Liver (tissue), 9 donors: Measurements from ENCODE around the gene FAR1. TPM values are rescaled to one million over a fixed set of nuclear protein-coding genes. Genes with fewer than 3 reads are reported as not detected.

ENCODE experiments used
- DNase-seq: peaks from one replicate; pipeline ENCODE4 v3.0.0-alpha.2; 2017; ENCODE audit warnings: low spot score
- H3K27ac ChIP-seq, 2 donors: one replicate each; pipeline ENCODE4 v1.7.0; 2013; ENCODE audit warnings: inconsistent platforms in 2 of 2, low read length in 2 of 2, control low read depth in 1 of 2, low read depth in 1 of 2, mild to moderate bottlenecking in 1 of 2
- H3K27me3 ChIP-seq, 4 donors: one replicate each; pipeline versions ENCODE4 v1.6.1 to v1.7.0; 2013; ENCODE audit warnings: low read length in 3 of 4, inconsistent platforms in 1 of 4, mild to moderate bottlenecking in 1 of 4, moderate library complexity in 1 of 4; ENCODE audit not compliant: control insufficient read depth in 4 of 4, insufficient read depth in 4 of 4
- H3K36me3 ChIP-seq, 4 donors: one replicate each; pipeline versions ENCODE4 v1.6.1 to v1.7.0; 2013; ENCODE audit warnings: low read length in 3 of 4, mild to moderate bottlenecking in 3 of 4, low read depth in 1 of 4, moderate library complexity in 1 of 4; ENCODE audit not compliant: control insufficient read depth in 4 of 4, insufficient read depth in 3 of 4
- H3K4me1 ChIP-seq, 4 donors: one replicate each; pipeline versions ENCODE4 v1.6.1 to v1.7.0; 2013; ENCODE audit warnings: low read length in 3 of 4, mild to moderate bottlenecking in 3 of 4, moderate library complexity in 1 of 4; ENCODE audit not compliant: control insufficient read depth in 4 of 4, insufficient read depth in 4 of 4
- H3K4me3 ChIP-seq, 3 donors: one replicate each; pipeline versions ENCODE4 v1.6.1 to v1.7.0; 2013; ENCODE audit warnings: low read length in 3 of 3, control low read depth in 1 of 3, low read depth in 1 of 3, mild to moderate bottlenecking in 1 of 3
- H3K9ac ChIP-seq, 2 donors: one replicate each; pipeline ENCODE4 v1.7.0; 2013; ENCODE audit warnings: low read length in 2 of 2, mild to moderate bottlenecking in 2 of 2, moderate library complexity in 2 of 2, control low read depth in 1 of 2, low read depth in 1 of 2
- H3K9me3 ChIP-seq, 4 donors: one replicate each; pipeline versions ENCODE4 v1.6.1 to v1.7.0; 2013; ENCODE audit warnings: low read length in 3 of 4; ENCODE audit not compliant: control insufficient read depth in 4 of 4
- CTCF ChIP-seq: fragments of 150-350 bp; IDR thresholded peaks from 2 replicates; pipeline ENCODE4 v1.5.1; 2017; ENCODE audit warnings: improper control_type of control experiment, low read depth, low read length; ENCODE audit not compliant: missing input control
- EGR1 ChIP-seq, 2 donors: IDR thresholded peaks; 2 replicates each; pipeline ENCODE4 v1.6.1; 2016 to 2018; ENCODE audit warnings: antibody characterized with exemption in 2 of 2, low read depth in 2 of 2
- FOXA1 ChIP-seq: IDR thresholded peaks from 2 replicates; pipeline ENCODE4 v1.6.1; 2016; ENCODE audit warnings: antibody characterized with exemption
- HNF4A ChIP-seq, 2 donors: conservative IDR thresholded peaks; 2 replicates each; pipeline ENCODE4 v1.6.1; 2016; ENCODE audit warnings: antibody characterized with exemption in 2 of 2, mild to moderate bottlenecking in 2 of 2
- HNF4G ChIP-seq: IDR thresholded peaks from 2 replicates; pipeline ENCODE4 v1.6.1; 2016; ENCODE audit warnings: antibody characterized with exemption
- JUND ChIP-seq, 2 donors: IDR thresholded peaks; 2 replicates each; pipeline ENCODE4 v1.6.1; 2016; ENCODE audit warnings: antibody characterized with exemption in 2 of 2
- MAX ChIP-seq: IDR thresholded peaks from 2 replicates; pipeline ENCODE4 v1.6.1; 2016; ENCODE audit warnings: antibody characterized with exemption
- NR2F2 ChIP-seq: IDR thresholded peaks from 2 replicates; pipeline ENCODE4 v1.6.1; 2016; ENCODE audit warnings: antibody characterized with exemption
- RAD21 ChIP-seq, 2 donors: IDR thresholded peaks; 2 replicates each; pipeline ENCODE4 v1.6.1; 2016; ENCODE audit warnings: antibody characterized with exemption in 2 of 2, mild to moderate bottlenecking in 2 of 2
- RXRA ChIP-seq, 2 donors: IDR thresholded peaks; 2 replicates each; pipeline ENCODE4 v1.6.1; 2017 to 2018; ENCODE audit warnings: antibody characterized with exemption in 2 of 2, mild to moderate bottlenecking in 1 of 2
- SP1 ChIP-seq: IDR thresholded peaks from 2 replicates; pipeline ENCODE4 v1.6.1; 2018; ENCODE audit warnings: antibody characterized with exemption, mild to moderate bottlenecking
- TAF1 ChIP-seq: conservative IDR thresholded peaks from 2 replicates; pipeline ENCODE4 v1.6.1; 2016; ENCODE audit warnings: antibody characterized with exemption, mild to moderate bottlenecking
- YY1 ChIP-seq: IDR thresholded peaks from 2 replicates; pipeline ENCODE4 v1.6.1; 2016; ENCODE audit warnings: antibody characterized with exemption, mild to moderate bottlenecking
- WGBS: extraction: QIAGEN DNeasy Blood & Tissue Kit; methylation state at CpG from one replicate; pipeline ENCODE4 v1.1.7; 2013; 5-methylcytosine and 5-hydroxymethylcytosine counted together
- polyA plus RNA-seq, 2 donors: library from polyadenylated mRNA; stranded (reverse) in 1 of 2; unstranded in 1 of 2; fragments of 200-250 nt in 1 of 2; fragments of >200 nt in 1 of 2; fragmentation: Nextera tagmentation in 1 of 2; extraction: Ambion mirVana in 1 of 2; gene quantifications; one replicate each; pipeline versions ENCODE4 v1.2.1 to v1.2.3, GENCODE V29; 2013 to 2015
- total RNA-seq, 2 donors: library from RNA; depleted of rRNA; stranded (reverse); fragments of >200 nt; gene quantifications; one replicate each; pipeline ENCODE4 v1.2.3, GENCODE V29; 2014
- TF ChIP-seq, protein P1 (sequence below): IDR thresholded peaks from 2 replicates; pipeline ENCODE4 v1.6.1; 2016; ENCODE audit warnings: antibody characterized with exemption, mild to moderate bottlenecking
- TF ChIP-seq, protein P2 (sequence below): IDR thresholded peaks from 2 replicates; pipeline ENCODE4 v1.6.1; 2016; ENCODE audit warnings: antibody characterized with exemption
- donor health status: healthy.
- donor health status: healthy.
- donor health status: healthy.
- donor health status: healthy.
- donor health status: healthy.

FAR1 gene
- total and polyA plus RNA-seq, 4 donors = 1.7 to 29.6 (median 5.5) TPM

DNA sequence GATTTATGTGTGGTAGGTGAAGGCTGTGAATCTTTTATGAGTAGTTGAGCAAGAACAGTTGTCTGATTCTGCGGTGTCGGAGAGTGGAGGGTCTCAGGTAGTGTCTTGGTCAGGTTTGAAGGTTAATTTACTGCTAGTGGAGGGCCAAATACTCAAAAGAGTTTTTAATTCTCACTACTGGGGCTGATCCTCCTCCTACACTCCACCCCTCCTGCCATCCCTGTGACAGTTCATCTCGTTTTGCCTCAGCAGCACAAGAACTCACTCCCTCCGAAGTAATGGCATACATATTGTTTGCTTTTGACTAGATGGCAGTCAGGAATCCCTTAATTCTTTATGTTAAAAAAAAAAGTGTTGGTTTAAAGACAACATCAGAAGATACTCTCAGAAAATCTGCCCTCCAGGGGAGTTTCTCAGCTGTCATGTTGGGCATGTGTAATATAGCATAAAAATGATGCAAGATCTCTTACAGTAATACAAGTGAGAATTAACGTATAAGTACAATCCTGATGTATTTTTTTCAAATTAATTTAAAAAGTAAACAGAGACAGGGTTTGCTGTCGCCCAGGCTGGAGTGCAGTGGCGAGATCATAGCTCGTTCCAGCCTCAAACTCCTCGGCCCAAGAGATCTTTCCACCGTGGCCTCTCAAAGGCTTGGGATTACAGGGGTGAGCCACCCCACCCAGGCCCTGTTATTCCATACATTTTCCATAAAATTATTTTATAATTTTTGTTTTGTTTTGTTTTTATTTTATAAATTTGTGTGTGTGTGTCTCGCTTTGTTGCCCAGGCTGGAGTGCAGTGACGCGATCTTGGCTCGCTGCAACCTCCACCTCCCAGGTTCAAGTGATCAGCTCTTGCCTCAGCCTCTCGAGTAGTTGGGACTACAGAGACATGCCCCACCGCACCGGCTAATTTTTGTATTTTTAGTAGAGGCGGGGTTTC, 1.3 kb downstream of the FAR1 start:
- Histone ChIP-seq H3K27me3 (peaks cover 0 to 3% (median 1%) of the 10 kb centered on the region in 4 donors), H3K9ac (peak overlapping the region in 1 of 2 donors; percentile 67), H3K4me1 (peaks cover 0 to 2% (median 1%) of the 10 kb centered on the region in 4 donors), H3K9me3 (no peaks in the 10 kb centered on the region), H3K27ac (peak overlapping the region in 1 of 2 donors; percentile 66), H3K4me3 (peak overlapping the region in 2 of 3 donors; percentile 47 to 65), H3K36me3 (no peaks in the 10 kb centered on the region)
- TF ChIP-seq FOXA1 = no peak
- TF ChIP-seq RXRA (IDR thresholded peaks at IDR 0.05) = no peak
- no peak for TF ChIP-seq SP1
- TF ChIP-seq JUND (IDR thresholded peaks at IDR 0.05) = no peak
- no peak for TF ChIP-seq HNF4G
- TF ChIP-seq TAF1 = no peak
- no peak for TF ChIP-seq HNF4A (conservative IDR thresholded peaks at IDR 0.05)
- TF ChIP-seq, protein P1, sequence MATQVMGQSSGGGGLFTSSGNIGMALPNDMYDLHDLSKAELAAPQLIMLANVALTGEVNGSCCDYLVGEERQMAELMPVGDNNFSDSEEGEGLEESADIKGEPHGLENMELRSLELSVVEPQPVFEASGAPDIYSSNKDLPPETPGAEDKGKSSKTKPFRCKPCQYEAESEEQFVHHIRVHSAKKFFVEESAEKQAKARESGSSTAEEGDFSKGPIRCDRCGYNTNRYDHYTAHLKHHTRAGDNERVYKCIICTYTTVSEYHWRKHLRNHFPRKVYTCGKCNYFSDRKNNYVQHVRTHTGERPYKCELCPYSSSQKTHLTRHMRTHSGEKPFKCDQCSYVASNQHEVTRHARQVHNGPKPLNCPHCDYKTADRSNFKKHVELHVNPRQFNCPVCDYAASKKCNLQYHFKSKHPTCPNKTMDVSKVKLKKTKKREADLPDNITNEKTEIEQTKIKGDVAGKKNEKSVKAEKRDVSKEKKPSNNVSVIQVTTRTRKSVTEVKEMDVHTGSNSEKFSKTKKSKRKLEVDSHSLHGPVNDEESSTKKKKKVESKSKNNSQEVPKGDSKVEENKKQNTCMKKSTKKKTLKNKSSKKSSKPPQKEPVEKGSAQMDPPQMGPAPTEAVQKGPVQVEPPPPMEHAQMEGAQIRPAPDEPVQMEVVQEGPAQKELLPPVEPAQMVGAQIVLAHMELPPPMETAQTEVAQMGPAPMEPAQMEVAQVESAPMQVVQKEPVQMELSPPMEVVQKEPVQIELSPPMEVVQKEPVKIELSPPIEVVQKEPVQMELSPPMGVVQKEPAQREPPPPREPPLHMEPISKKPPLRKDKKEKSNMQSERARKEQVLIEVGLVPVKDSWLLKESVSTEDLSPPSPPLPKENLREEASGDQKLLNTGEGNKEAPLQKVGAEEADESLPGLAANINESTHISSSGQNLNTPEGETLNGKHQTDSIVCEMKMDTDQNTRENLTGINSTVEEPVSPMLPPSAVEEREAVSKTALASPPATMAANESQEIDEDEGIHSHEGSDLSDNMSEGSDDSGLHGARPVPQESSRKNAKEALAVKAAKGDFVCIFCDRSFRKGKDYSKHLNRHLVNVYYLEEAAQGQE = no peak
- TF ChIP-seq NR2F2 = no peak
- WGBS = 73% methylated on average over 18 of the region's 18 CpGs
- DNase-seq = peak; percentile 34

- 77% methylated on average over 1 of the region's 1 CpG for WGBS
These were observed 4.2 kb downstream of the FAR1 start for GRCh38 chr11:13672576-13673210.

DNA sequence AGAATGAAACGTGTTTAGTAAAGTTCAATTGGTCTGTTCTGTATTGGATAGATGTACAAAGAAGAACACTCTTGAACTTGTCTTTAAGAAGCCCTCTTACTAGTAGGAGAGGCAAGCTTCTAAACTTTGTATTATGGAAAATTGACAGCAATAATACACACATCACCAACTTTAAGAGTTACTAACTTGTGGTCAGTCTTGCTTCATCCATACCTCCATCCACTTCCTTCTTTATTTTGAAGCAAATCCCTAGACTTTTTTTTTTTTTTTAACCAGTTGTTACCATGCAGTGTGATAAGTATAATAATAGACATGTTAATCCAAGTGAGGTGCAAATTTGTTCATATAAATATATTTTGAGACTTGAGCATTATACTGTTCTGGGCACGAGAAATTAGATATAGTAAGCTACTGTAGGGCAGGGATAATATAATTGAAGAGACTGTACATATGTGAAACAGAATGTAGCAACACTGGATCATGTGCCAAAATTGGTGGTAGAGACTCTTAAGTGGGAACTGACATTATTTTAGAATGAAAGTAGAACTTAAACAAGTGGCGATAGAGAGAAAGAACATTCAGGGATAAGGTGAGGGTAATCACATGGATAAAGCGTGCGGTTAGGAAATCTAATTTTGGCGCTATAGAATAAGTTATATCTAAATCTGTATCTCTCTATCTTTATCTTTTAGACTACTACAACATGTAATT, 6.5 kb downstream of the FAR1 start:
- Histone ChIP-seq H3K27me3 (peaks cover 0 to 3% (median 1%) of the 10 kb centered on the region in 4 donors), H3K9ac (no peak overlapping the region), H3K9me3 (no peaks in the 10 kb centered on the region), H3K36me3 (no peaks in the 10 kb centered on the region), H3K4me3 (no peak overlapping the region), H3K4me1 (no peaks in the 10 kb centered on the region), H3K27ac (peak overlapping the region; percentile 7 to 11)
- no peak for DNase-seq
- 83% methylated on average over 6 of the region's 6 CpGs for WGBS
- TF ChIP-seq RAD21 (IDR thresholded peaks at IDR 0.05) (no peak), CTCF (no peak), EGR1 (IDR thresholded peaks at IDR 0.05; ENCODE audit: low read depth in 2 of 2) (no peak), JUND (IDR thresholded peaks at IDR 0.05) (no peak), SP1 (no peak), MAX (no peak), HNF4G (no peak), YY1 (no peak)
- TF ChIP-seq, protein P2, sequence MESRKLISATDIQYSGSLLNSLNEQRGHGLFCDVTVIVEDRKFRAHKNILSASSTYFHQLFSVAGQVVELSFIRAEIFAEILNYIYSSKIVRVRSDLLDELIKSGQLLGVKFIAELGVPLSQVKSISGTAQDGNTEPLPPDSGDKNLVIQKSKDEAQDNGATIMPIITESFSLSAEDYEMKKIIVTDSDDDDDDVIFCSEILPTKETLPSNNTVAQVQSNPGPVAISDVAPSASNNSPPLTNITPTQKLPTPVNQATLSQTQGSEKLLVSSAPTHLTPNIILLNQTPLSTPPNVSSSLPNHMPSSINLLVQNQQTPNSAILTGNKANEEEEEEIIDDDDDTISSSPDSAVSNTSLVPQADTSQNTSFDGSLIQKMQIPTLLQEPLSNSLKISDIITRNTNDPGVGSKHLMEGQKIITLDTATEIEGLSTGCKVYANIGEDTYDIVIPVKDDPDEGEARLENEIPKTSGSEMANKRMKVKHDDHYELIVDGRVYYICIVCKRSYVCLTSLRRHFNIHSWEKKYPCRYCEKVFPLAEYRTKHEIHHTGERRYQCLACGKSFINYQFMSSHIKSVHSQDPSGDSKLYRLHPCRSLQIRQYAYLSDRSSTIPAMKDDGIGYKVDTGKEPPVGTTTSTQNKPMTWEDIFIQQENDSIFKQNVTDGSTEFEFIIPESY = no peak

More at GRCh38 chr11:13672576-13673210, 4.2 kb downstream of the FAR1 start:
- no peak overlapping the region for H3K9ac ChIP-seq
- H3K36me3 ChIP-seq = no peaks in the 10 kb centered on the region
- TF ChIP-seq YY1 = peak; percentile 16
- no peak for TF ChIP-seq TAF1
- peaks cover 0 to 2% (median under 1%) of the 10 kb centered on the region in 4 donors for H3K4me1 ChIP-seq
- no peaks in the 10 kb centered on the region for H3K9me3 ChIP-seq
- no peak overlapping the region for H3K4me3 ChIP-seq
- H3K27me3 ChIP-seq = peaks cover 0 to 3% (median 1%) of the 10 kb centered on the region in 4 donors
- DNase-seq = no peak
- H3K27ac ChIP-seq = no peak overlapping the region
